NCI-H2029 (cell line): ENCODE measurements around the gene FAM221A.
"Not testable (repeated sequence)": the region's sequence is repeated elsewhere in the genome, so short reads cannot be mapped to it uniquely, and the experiment has no call there.

ENCODE experiments used
- DNase-seq: peaks from one replicate; lab custom pipeline; 2025; lab: John Stamatoyannopoulos, UW

The FAM221A gene

GRCh38 chr7:23709081-23709750 lies 29.2 kb downstream of the FAM221A start:
- DNase-seq = no peak

GRCh38 chr7:23710000-23710399 lies 30.0 kb downstream of the FAM221A start, which contains the start of gene STK31:
STK31 (plus strand) TSS chr7:23710219; CDS start chr7:23710286, 67 bp downstream.
- DNase-seq = no peak

GRCh38 chr7:23712368-23713284 lies 32.6 kb downstream of the FAM221A start:
- peak; percentile 4 for DNase-seq

GRCh38 chr7:23713285-23714149 lies 33.5 kb downstream of the FAM221A start:
- DNase-seq = no peak

- DNase-seq = no peak
These were observed 34.1 kb downstream of the FAM221A start for GRCh38 chr7:23714150-23714464.

- no peak for DNase-seq
These were observed 34.6 kb downstream of the FAM221A start for GRCh38 chr7:23714579-23714978.

- DNase-seq = no peak
These were observed 35.1 kb downstream of the FAM221A start for GRCh38 chr7:23715099-23715498.

GRCh38 chr7:23717788-23718187 lies 37.8 kb downstream of the FAM221A start:
- no peak for DNase-seq

GRCh38 chr7:23721456-23721855 lies 41.5 kb downstream of the FAM221A start:
- no peak for DNase-seq

- peak; percentile 6 for DNase-seq
These were observed 42.7 kb downstream of the FAM221A start for GRCh38 chr7:23722587-23723216.

- not testable (repeated sequence) for DNase-seq
These were observed 44.1 kb downstream of the FAM221A start for GRCh38 chr7:23724113-23724512.

GRCh38 chr7:23742051-23742450 lies 62.1 kb downstream of the FAM221A start:
- DNase-seq = no peak

- no peak for DNase-seq
These were observed 63.2 kb downstream of the FAM221A start for GRCh38 chr7:23743226-23743625.

- DNase-seq = no peak
These were observed 66.6 kb downstream of the FAM221A start for GRCh38 chr7:23746629-23747028.

GRCh38 chr7:23751852-23752251 lies 71.9 kb downstream of the FAM221A start:
- DNase-seq = no peak
